A673 (cell line): ENCODE results near the gene CYLD. TPM values are rescaled to one million over a fixed set of nuclear protein-coding genes. Genes with fewer than 3 reads are reported as not detected.

Source experiments
- BruUV-seq: library from RNA; stranded (reverse); fragments of 400-500 nt; replicated peaks from 2 replicates; lab custom pipeline; 2021; lab: Mats Ljungman, UMichigan
- CTCF ChIA-PET: fragments of 300-600 bp; sonication (Branson Sonifier 250); formaldehyde crosslinking; loops from one replicate; lab custom pipeline; 2022; ENCODE audit warnings: antibody characterized with exemption; lab: Charles Lee
- POLR2A ChIA-PET: fragments of 300-600 bp; sonication (Branson Sonifier 250); formaldehyde crosslinking; loops from one replicate; lab custom pipeline; 2022; ENCODE audit warnings: antibody characterized with exemption; ENCODE audit not compliant: low non-redundant PET; lab: Charles Lee
- DNase-seq: peaks from one replicate; pipeline ENCODE4 v3.0.0-alpha.2; 2015; ENCODE audit warnings: low spot score
- H3K27ac ChIP-seq: fragments of 200-600 bp; sonication (generic); 2 replicates; pipeline ENCODE4 v1.5.1; 2016; ENCODE audit warnings: mixed run types, low read depth, mild to moderate bottlenecking, mixed read lengths, antibody characterized with exemption, low read length; ENCODE audit not compliant: poor library complexity, severe bottlenecking
- H3K27me3 ChIP-seq: fragments of 200-600 bp; sonication (generic); replicated peaks from 2 replicates; pipeline ENCODE4 v1.6.1; 2017; ENCODE audit warnings: mixed run types, low read depth, mild to moderate bottlenecking, mixed read lengths, antibody characterized with exemption, low read length; ENCODE audit not compliant: insufficient read depth, poor library complexity
- H3K36me3 ChIP-seq: fragments of 200-600 bp; sonication (generic); 2 replicates; pipeline ENCODE4 v1.6.1; 2016; ENCODE audit warnings: mixed run types, mild to moderate bottlenecking, mixed read lengths, antibody characterized with exemption, low read length; ENCODE audit not compliant: insufficient read depth, poor library complexity, severe bottlenecking
- H3K4me1 ChIP-seq: fragments of 200-600 bp; sonication (generic); 2 replicates; pipeline ENCODE4 v1.6.1; 2017; ENCODE audit warnings: mixed run types, mild to moderate bottlenecking, mixed read lengths, antibody characterized with exemption, low read length; ENCODE audit not compliant: insufficient read depth, poor library complexity, severe bottlenecking
- H3K4me3 ChIP-seq: fragments of 200-600 bp; sonication (generic); 2 replicates; pipeline ENCODE4 v1.5.1; 2016; ENCODE audit warnings: low read depth, mixed run types, mild to moderate bottlenecking, mixed read lengths, low read length; ENCODE audit not compliant: poor library complexity, severe bottlenecking
- H3K9me3 ChIP-seq: fragments of 200-600 bp; sonication (generic); 2 replicates; pipeline ENCODE4 v1.6.1; 2016; ENCODE audit warnings: mixed run types, low read depth, mild to moderate bottlenecking, mixed read lengths, antibody characterized with exemption, low read length; ENCODE audit not compliant: poor library complexity, severe bottlenecking
- EZH2 ChIP-seq: fragments of 200-600 bp; sonication (generic); IDR thresholded peaks from 2 replicates; pipeline ENCODE4 v1.6.1; 2017; ENCODE audit warnings: borderline replicate concordance, low read depth, mild to moderate bottlenecking, mixed read lengths, antibody characterized with exemption, low read length; ENCODE audit not compliant: poor library complexity, severe bottlenecking
- intact Hi-C: fragments of 100-400 bp; cut with micrococcal nuclease; formaldehyde crosslinking; loops from one replicate; pipeline ENCODE4 v1.10.0; 2022; ENCODE audit not compliant: unreplicated experiment
- total RNA-seq: library from RNA; stranded (reverse); gene quantifications from 2 replicates; pipeline ENCODE4 v1.2.3, GENCODE V29; 2021
- TF ChIP-seq, protein P1 (sequence below): fragments of 300-800, 200-600 bp; sonication (generic); conservative IDR thresholded peaks from 2 replicates; pipeline ENCODE4 v1.5.1; 2017; ENCODE audit warnings: low read depth, mild to moderate bottlenecking, antibody characterized with exemption, low read length, moderate library complexity, mixed read lengths

Gene CYLD
- total RNA-seq, 1 experiment from 2014 or later: 6.3 TPM

DNA sequence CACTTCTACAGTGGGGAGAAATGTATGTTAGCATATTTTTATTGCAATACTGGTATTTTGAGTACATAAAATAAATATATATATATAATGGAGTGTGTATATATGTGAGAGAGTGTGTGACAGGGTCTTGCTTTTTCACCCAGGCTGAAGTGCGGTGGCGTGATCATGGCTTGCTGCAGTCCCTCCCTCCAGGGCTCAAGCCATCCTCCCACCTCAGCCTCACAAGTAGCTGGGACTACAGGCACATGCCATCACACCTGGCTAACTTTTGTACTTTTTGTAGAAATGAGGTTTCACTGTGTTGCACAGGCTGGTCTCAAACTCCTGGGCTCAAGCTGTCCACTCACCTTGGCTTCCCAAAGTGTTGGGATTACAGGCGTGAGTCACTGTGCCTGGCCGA, 4.1 kb downstream of the CYLD start:
- ChIA-PET POLR2A (no interaction called here), CTCF (no interaction called here)
- intact Hi-C loops: no loop called here
- Histone ChIP-seq H3K27ac (no peak overlapping the region), H3K4me1 (no peaks in the 10 kb centered on the region), H3K36me3 (no peaks in the 10 kb centered on the region), H3K4me3 (no peak overlapping the region), H3K27me3 (no peaks in the 10 kb centered on the region), H3K9me3 (no peaks in the 10 kb centered on the region)
- no peak for DNase-seq
- BruUV-seq: no TSS peak
- no peak for TF ChIP-seq EZH2
- TF ChIP-seq, protein P1, sequence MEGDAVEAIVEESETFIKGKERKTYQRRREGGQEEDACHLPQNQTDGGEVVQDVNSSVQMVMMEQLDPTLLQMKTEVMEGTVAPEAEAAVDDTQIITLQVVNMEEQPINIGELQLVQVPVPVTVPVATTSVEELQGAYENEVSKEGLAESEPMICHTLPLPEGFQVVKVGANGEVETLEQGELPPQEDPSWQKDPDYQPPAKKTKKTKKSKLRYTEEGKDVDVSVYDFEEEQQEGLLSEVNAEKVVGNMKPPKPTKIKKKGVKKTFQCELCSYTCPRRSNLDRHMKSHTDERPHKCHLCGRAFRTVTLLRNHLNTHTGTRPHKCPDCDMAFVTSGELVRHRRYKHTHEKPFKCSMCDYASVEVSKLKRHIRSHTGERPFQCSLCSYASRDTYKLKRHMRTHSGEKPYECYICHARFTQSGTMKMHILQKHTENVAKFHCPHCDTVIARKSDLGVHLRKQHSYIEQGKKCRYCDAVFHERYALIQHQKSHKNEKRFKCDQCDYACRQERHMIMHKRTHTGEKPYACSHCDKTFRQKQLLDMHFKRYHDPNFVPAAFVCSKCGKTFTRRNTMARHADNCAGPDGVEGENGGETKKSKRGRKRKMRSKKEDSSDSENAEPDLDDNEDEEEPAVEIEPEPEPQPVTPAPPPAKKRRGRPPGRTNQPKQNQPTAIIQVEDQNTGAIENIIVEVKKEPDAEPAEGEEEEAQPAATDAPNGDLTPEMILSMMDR: no peak

DNA sequence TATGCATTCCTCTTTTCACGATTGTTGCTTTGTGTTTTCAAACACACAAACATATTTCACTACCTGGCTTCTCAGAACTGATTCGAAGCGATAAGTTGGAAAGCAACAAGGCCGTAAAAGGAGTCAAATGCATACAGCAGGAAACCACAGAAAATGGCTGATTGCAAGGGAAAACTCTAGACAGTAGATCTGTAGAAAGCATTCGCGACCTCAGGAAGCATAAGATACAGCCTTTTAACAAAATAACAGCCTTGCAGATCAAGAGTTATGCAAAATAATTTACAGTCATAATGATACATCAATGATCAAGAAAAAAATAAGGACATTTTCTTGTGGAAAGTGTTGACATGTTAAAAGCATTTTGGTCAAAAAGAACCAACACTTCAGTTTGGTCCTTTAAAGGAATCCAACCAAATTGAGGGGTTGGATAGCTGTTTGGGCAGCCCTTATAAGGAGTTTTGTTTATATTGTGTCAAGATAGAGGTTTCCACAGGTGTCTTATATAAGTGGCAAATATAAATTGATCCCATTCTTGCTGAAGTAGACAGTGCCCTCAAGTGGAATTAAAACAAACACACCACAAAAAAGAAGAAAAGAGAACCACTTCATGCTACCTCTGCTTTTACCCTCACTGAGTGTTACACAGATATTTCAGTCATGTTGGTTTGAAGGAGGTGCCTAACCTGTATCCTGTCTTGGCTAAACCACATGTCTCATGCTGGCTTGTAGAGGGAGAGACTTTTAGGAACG, 5.5 kb downstream of the CYLD start:
- no TSS peak for BruUV-seq
- Histone ChIP-seq H3K27me3 (no peaks in the 10 kb centered on the region), H3K36me3 (no peaks in the 10 kb centered on the region), H3K27ac (no peak overlapping the region), H3K9me3 (no peaks in the 10 kb centered on the region), H3K4me3 (no peak overlapping the region), H3K4me1 (no peaks in the 10 kb centered on the region)
- DNase-seq: peak; percentile 12
- ChIA-PET CTCF (interaction anchor here (0.9 kb wide), 1 partner anchor 59 kb away, joined by 4 read pairs; no protein-coding TSS in a partner anchor), POLR2A (no interaction called here)
- intact Hi-C loops: no loop called here
- no peak for TF ChIP-seq EZH2
- TF ChIP-seq, protein P1: peak; percentile 40; the same call in 1 of the 2 replicates

DNA sequence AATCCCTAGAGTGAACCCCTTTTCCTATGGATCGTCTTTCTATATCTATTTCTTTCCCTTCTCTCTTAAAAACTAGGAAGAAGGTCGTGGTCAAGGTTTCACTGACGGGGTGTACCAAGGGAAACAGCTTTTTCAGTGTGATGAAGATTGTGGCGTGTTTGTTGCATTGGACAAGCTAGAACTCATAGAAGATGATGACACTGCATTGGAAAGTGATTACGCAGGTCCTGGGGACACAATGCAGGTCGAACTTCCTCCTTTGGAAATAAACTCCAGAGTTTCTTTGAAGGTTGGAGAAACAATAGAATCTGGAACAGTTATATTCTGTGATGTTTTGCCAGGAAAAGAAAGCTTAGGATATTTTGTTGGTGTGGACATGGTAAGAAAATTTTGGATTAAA, 9.6 kb downstream of the CYLD start:
- no peak overlapping the region for H3K27ac ChIP-seq
- CTCF ChIA-PET: no interaction called here
- intact Hi-C loops: no loop called here
- no peaks in the 10 kb centered on the region for H3K36me3 ChIP-seq
- DNase-seq: no peak
- POLR2A ChIA-PET: no interaction called here
- no TSS peak for BruUV-seq
- H3K27me3 ChIP-seq: no peaks in the 10 kb centered on the region
- H3K9me3 ChIP-seq: no peaks in the 10 kb centered on the region
- H3K4me3 ChIP-seq: no peak overlapping the region
- no peaks in the 10 kb centered on the region for H3K4me1 ChIP-seq
- TF ChIP-seq EZH2: no peak
- TF ChIP-seq, protein P1: no peak
